Glomerular visceral epithelial cell (primary cell): Measurements from ENCODE around the gene SMC6.

ENCODE experiments used
- DNase-seq: peaks from one replicate; pipeline ENCODE4 v3.0.0-alpha.2; 2016; ENCODE audit errors: extremely low spot score

SMC6 gene, protein sequence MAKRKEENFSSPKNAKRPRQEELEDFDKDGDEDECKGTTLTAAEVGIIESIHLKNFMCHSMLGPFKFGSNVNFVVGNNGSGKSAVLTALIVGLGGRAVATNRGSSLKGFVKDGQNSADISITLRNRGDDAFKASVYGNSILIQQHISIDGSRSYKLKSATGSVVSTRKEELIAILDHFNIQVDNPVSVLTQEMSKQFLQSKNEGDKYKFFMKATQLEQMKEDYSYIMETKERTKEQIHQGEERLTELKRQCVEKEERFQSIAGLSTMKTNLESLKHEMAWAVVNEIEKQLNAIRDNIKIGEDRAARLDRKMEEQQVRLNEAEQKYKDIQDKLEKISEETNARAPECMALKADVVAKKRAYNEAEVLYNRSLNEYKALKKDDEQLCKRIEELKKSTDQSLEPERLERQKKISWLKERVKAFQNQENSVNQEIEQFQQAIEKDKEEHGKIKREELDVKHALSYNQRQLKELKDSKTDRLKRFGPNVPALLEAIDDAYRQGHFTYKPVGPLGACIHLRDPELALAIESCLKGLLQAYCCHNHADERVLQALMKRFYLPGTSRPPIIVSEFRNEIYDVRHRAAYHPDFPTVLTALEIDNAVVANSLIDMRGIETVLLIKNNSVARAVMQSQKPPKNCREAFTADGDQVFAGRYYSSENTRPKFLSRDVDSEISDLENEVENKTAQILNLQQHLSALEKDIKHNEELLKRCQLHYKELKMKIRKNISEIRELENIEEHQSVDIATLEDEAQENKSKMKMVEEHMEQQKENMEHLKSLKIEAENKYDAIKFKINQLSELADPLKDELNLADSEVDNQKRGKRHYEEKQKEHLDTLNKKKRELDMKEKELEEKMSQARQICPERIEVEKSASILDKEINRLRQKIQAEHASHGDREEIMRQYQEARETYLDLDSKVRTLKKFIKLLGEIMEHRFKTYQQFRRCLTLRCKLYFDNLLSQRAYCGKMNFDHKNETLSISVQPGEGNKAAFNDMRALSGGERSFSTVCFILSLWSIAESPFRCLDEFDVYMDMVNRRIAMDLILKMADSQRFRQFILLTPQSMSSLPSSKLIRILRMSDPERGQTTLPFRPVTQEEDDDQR

DNA sequence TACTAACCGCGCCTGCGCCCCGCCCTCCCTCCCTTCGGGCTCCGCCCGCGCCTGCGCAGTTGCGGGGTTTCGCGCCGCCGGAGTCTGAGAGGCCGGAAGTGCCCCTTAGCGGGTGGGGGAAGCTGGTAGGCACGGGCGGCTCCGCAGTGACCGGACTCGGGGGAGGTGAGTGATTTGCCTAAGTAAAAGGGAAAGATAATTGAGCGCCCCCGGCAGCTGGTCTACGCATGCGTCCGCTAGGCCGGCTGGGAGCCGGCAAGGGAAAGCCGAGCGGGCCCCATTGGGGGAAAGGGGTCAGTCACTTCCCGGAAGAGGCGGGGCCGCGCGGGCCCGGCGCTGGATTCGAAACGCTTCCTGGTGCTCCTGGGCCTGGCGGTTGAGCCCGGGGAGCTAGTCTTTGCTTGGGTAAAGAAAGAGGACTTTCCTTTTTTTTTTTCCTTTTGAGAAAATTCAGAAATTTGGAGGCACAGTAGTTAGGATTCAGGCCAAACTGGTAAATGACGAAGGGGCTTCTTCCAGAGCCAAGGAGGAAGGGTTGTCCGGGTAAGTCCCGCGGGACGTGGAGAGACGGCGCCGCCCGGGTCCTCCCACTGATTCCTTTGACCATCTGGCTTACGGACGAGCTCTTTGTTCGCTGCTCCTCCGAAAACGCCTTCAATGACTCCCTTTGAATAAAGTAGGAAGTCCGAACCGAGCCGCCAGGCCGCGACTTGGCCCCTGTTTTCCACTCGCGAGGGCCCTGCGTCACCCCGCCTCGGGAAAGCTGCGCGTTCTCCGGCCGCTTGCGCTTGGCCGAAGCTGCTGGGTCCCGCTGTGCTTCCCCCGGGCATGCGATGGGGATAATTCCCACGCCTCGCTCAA, at the start of gene SMC6, which contains the start of gene GEN1:
Gene SMC6, minus strand, starts transcription at position 8 of the 861 bp plus-strand sequence. CDS start 7,864 bp downstream, outside the sequence.
Gene GEN1, plus strand, starts transcription at position 336 of the 861 bp plus-strand sequence. CDS start 5,806 bp downstream, outside the sequence.
- DNase-seq, result peak; percentile 92

DNA sequence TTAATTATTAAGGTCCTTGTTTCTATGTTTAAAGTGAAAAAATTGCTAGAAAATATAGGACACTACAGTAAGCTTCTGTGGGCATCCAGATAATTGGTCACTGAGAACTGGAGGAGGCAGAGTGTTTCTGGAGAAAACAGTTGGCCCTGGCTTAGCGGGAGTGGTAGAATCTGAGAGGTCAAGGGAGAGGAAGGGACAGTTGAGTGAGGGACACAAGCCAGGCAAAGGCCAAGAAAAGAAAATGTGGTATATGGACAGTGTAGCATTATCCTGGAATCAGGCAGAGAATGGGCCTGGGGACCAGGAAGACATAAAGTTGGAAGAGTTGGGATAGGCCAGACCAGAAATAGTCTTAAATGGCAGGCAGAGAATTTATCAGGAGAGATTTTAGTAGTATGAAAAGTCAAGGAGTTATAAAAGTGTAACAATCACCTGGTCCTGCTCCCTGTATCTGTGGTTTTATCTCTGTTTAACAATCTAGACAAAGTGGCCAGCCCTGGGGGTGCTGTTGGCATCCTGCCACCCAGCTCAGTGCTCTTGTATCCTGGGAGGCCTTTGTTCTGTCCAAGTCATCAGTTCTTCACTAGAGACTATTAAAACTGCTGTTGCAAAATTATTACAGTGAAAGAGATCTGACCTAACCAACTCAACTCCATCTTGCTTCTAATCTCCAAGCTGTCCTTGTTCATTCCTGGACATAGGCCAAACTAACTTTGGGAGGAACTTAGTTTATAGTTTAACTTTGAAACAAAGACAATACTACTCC, 47.3 kb upstream of the SMC6 start:
- DNase-seq, result peak; percentile 33

- no peak for DNase-seq
Observed at GRCh38 chr2:17800219-17800618, 46.6 kb upstream of the SMC6 start.

DNA sequence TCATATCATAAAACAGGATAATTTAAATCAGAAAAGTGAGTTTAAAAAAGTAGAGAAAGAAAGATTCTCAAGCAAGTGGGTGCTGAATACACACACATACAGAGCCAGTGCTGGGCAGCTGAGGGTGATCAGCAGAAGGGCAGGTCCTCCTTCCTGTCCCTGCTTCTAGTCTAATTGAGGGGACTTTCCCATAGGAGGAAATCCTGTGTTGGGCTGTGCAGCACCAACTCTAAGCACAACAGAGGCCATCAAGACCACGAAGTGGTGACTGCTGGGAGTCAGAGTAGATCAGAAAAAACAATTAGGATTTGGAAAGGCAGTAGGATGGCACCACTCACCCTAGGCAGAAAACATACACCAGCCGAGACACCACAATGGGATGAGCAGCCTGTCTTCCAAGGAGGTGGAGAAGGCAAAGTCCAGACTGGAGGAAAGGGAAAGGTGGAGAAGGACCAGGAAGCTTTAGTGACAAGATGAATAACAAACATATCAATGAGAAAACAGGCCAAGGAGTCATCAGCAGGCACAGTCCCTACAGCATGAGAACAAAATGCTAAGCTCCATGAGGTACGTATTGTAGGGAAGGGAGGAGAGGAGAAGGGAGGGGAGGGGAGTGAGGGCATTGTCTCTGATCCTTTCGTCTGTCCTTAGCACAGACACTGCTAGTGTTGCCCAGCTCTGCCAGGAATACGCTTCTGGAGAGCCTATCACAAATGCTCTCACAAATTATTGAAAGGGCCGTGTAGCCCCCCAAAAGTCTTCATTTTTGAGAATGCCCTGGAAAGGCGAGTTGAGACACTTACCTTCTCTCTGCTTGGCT, 45.9 kb upstream of the SMC6 start:
- no peak for DNase-seq

- DNase-seq, result no peak
Observed at GRCh38 chr2:17798338-17798737, 44.7 kb upstream of the SMC6 start.

GRCh38 chr2:17795309-17795708, 41.7 kb upstream of the SMC6 start:
- DNase-seq, result no peak

GRCh38 chr2:17793803-17794354, 40.3 kb upstream of the SMC6 start:
- no peak for DNase-seq

DNA sequence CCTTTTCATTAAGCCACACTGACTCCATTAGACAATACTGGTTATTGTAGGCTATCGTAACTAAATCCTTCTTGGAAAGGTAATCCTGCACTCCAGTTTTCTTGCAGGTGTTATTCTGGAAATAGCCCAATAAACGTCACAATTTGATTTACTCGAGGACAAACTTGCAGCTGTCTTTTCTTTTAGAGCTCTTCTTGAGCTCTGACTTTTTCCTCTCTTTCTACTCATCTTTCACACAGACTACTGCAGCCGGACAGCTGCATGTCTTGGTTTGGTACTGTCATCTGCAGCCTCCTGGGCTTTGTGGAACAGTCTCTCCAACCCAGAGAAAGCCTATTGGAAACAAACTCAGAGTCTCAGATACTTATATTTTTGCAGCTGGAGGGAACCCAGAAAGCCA, 39.7 kb upstream of the SMC6 start:
- DNase-seq, result no peak

DNA sequence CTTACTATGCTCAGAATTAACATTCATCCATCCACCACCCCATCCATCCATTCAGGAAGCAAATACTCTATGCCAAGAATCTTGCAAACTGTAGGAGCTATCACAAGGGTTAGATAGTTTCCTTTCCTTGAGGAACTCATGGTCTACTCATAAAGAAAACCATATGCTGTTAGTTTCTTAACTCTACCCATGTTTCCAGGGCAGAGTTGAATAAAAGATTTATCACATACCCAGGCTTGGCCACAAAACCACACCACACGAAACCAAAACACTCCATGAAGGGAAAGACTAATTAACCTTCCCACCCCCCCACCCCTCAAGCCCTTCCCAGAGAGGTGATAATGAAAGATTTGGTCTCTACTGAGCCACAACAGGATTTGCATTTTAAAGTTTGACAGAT, 38.9 kb upstream of the SMC6 start:
- DNase-seq, result no peak

DNA sequence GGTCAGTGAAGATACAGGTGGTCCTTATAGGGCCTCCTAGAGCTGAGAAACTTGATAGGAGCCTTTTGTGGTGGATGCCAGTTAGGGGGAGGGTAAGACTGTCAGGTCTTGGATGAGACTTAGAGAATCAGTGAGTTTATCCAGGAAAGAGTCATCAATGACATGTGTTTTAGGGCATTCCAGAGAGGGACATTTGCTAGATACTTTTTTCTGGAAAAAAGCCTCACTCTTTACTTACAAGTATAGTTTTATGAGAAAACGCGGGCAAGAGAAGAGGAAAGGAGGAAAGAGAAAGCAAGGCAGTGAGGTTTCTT, 38.2 kb upstream of the SMC6 start:
- DNase-seq, result no peak

DNA sequence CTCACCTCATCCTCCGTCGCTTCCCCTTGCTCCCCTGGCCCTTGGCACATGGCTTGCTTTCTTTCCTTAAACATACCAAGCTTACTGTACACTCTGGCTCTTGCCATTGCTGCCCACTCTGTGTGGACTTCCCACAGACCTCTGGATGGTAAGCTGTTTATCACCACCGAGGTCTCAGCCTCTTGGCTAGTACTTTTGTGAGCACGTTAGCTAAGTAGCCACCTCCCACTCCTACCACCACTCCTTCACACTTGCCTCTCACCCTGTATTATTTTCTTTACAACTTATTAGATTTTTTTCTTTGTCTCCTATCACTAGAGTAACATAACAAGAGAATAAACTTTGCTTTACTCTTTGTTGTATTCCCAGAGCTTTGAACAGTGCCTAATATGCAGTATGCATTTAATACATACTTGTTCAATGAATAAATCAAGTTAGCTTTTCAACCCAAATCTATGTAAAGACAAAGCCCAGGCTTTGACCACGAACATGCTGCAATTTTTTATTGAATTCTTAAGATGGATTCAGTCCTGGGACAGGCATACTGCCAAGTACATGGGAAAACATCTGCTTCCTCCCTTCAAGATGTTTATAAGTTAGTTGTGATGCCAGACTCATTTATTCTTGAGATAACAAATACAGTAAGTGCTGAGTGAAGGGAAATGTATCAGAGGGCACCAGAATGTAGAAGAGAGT, 37.7 kb upstream of the SMC6 start:
- no peak for DNase-seq

DNA sequence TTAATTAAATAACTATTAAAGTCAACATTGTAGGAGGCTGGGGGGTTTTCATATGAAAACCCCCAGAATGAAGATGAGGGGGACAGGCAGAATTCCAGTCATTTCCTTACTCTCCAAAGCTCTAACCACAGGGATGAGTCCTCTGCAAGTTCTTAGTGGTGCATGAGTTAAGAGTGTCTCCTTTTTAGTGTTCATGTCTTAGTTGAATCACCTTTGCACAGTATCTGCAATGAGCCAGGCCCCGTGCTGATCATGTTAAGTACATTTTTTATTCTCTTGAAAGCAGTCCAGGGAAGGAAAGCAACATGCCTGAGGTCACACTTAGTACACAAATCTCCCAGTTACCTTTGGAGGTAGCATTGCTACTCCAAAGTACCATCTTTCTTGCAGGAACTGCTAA, 36.9 kb upstream of the SMC6 start:
- no peak for DNase-seq

- DNase-seq, result no peak
Observed at GRCh38 chr2:17788773-17789172, 35.2 kb upstream of the SMC6 start.

DNA sequence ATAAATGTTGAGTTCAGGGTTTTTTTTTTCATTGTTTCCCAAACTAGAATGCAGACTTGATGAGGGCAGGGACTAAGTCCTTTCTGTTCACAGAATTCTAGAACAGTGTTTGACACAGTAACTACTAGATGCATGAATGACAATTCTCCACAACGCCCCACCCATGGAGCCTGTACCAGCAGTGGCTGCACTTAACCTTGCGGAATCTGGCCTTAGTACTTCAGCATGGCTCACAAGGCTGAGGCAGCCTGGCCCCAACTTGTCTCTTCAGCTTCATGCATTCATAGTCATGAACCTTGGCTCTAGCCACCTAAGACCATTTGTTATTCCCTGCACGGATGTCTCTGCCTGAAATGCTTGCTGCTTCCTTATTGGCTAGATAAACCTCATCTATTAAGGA, 33.1 kb upstream of the SMC6 start:
- DNase-seq, result no peak

- no peak for DNase-seq
Observed at GRCh38 chr2:17781482-17781881, 27.9 kb upstream of the SMC6 start.

DNA sequence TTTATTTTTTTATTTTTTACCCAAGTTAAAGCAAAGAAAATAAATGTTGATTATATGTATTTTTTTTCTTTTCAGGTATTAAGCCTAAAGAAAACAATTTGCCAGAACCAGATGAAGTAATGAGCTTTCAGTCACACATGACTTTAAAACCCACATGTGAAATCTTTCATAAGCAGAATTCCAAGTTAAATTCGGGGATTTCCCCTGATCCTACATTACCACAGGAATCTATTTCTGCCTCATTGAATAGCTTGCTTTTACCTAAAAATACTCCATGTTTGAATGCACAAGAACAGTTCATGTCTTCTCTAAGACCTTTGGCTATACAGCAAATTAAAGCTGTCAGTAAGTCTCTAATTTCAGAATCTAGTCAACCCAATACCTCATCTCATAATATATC, 26.9 kb upstream of the SMC6 start:
- DNase-seq, result peak; percentile 69

GRCh38 chr2:17772532-17772931, 18.9 kb upstream of the SMC6 start:
- DNase-seq, result no peak

- DNase-seq, result no peak
Observed at GRCh38 chr2:17771956-17772355, 18.3 kb upstream of the SMC6 start.

DNA sequence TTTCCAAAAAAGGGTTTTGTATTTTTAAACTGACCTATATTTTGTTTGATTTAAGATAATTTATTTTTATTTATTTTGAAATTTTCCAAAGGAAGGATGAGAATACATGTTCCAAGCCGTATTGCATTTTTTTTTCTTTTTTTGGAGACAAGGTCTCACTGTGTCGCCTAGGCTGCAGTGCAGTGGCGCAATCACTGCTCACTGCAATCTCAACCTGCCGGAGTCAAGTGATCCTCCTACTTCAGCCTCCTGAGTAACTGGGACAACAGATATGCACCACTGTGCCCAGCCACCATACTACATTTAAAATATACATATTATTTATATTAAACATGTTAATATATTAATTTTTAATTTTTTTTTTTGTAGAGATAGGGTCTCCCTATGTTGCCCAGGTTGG, 15.3 kb upstream of the SMC6 start:
- no peak for DNase-seq
